ENCODE measurements around the gene MOBP. TPM values are rescaled to one million over a fixed set of nuclear protein-coding genes. Genes with fewer than 3 reads are reported as not detected.

The MOBP gene
- total RNA-seq, 1 experiment from 2014 or later: not detected

- intact Hi-C loops (cut with micrococcal nuclease): no loop called here
- BruUV-seq (replicated peaks): no TSS peak
- ChIA-PET POLR2A (no interaction called here), CTCF (interaction anchor here (1.5 kb wide), 1 partner anchor 18 kb away, joined by 7 read pairs; no protein-coding TSS in a partner anchor), RAD21 (ENCODE audit: low non-redundant PET in 1 of 2, low total read pairs in 2 of 2, uncharacterized antibody in 2 of 2, unreplicated experiment in 2 of 2) (no interaction called here)
- Histone ChIP-seq H3K4me1 (ENCODE audit: control insufficient read depth in 1 of 2, insufficient read depth in 2 of 2, low read length in 2 of 2) (no peaks in the 10 kb centered on the region), H3K4me2 (ENCODE audit: low read length) (no peak overlapping the region), H3K27me3 (ENCODE audit: insufficient read depth, low read length) (no peaks in the 10 kb centered on the region), H3K9me2 (ENCODE audit: insufficient read depth) (no peaks in the 10 kb centered on the region; the same call in 1 of the 2 replicates), H3K4me3 (replicated peaks in 1 of 2; ENCODE audit: low read depth in 1 of 2, low read length in 2 of 2) (no peak overlapping the region), H3K36me3 (ENCODE audit: control insufficient read depth in 1 of 2, insufficient read depth in 2 of 2, low read length in 2 of 2) (no peaks in the 10 kb centered on the region), H3K79me2 (ENCODE audit: insufficient read depth, low read length) (no peaks in the 10 kb centered on the region), H4K20me1 (ENCODE audit: insufficient read depth) (no peaks in the 10 kb centered on the region), H3K27ac (ENCODE audit: low read depth, low read length) (no peak overlapping the region), H2AFZ (ENCODE audit: low read depth, low read length, poor library complexity, severe bottlenecking) (no peak overlapping the region), H3K9ac (ENCODE audit: low read length) (no peak overlapping the region), H3K9me3 (ENCODE audit: control insufficient read depth in 1 of 2, insufficient read depth in 1 of 2, low read depth in 1 of 2, low read length in 2 of 2) (no peaks in the 10 kb centered on the region)
- no peak for DNase-seq (ENCODE audit: low read depth, low spot score)
- TF ChIP-seq FOSL1 (IDR thresholded peaks at IDR 0.05; ENCODE audit: low read depth): no peak
- no peak for TF ChIP-seq CTCF (IDR thresholded peaks at IDR 0.05 in 2 of 3, conservative IDR thresholded peaks at IDR 0.05 in 1 of 3; ENCODE audit: borderline replicate concordance in 1 of 3, insufficient read depth in 1 of 3, low read depth in 2 of 3, low read length in 2 of 3)
- TF ChIP-seq YY1 (IDR thresholded peaks at IDR 0.05; ENCODE audit: extremely low read depth, insufficient replicate concordance, low read depth, low read length): no peak
- no peak for TF ChIP-seq ELF1 (IDR thresholded peaks at IDR 0.05; ENCODE audit: borderline replicate concordance, low read depth)
- no peak for TF ChIP-seq ZBTB33 (IDR thresholded peaks at IDR 0.05; ENCODE audit: extremely low read depth, insufficient replicate concordance, low read length)
- TF ChIP-seq ZNF274 (IDR thresholded peaks at IDR 0.05; ENCODE audit: low read depth, low read length): no peak
- TF ChIP-seq JUND (IDR thresholded peaks at IDR 0.05): no peak
- TF ChIP-seq EGR1 (IDR thresholded peaks at IDR 0.05; ENCODE audit: low read depth): no peak
- no peak for TF ChIP-seq SIN3A (IDR thresholded peaks at IDR 0.05; ENCODE audit: low read depth)
- no peak for TF ChIP-seq ATF3 (IDR thresholded peaks at IDR 0.05)
- no peak for TF ChIP-seq POLR2A (IDR thresholded peaks at IDR 0.05; ENCODE audit: borderline replicate concordance, extremely low read depth, insufficient read depth, insufficient read length)
- no peak for TF ChIP-seq CBX3 (IDR thresholded peaks at IDR 0.05; ENCODE audit: low read depth)
- no peak for TF ChIP-seq EZH2phosphoT487 (IDR thresholded peaks at IDR 0.05; ENCODE audit: borderline replicate concordance)
- no peak for TF ChIP-seq RAD21 (IDR thresholded peaks at IDR 0.05; ENCODE audit: low read depth)
- TF ChIP-seq TCF7L2 (IDR thresholded peaks at IDR 0.05; ENCODE audit: borderline replicate concordance, extremely low read depth, insufficient read depth, insufficient read length): no peak
- no peak for TF ChIP-seq POLR2AphosphoS5 (IDR thresholded peaks at IDR 0.05; ENCODE audit: low read depth, low read length)
- no peak for TF ChIP-seq SRF (IDR thresholded peaks at IDR 0.05; ENCODE audit: low read depth)
- no peak for TF ChIP-seq ZFX (IDR thresholded peaks at IDR 0.05)
- no peak for TF ChIP-seq EZH2 (IDR thresholded peaks at IDR 0.05)
- no peak for ATAC-seq
Measured at GRCh38 chr3:39479701-39480414, 12.4 kb downstream of the MOBP start.
